ENCODE data around the gene FTCD. TPM values are rescaled to one million over a fixed set of nuclear protein-coding genes. Genes with fewer than 3 reads are reported as not detected.

Gene FTCD
- polyA plus RNA-seq, 3 donors, result not detected

GRCh38 chr21:46193829-46194373, 38.5 kb upstream of the FTCD start:
- Mint-ChIP-seq H3K27me3 (ENCODE audit: low read depth in 3 of 3) (peaks cover 0 to 2% (median 0%) of the 10 kb centered on the region in 3 donors), H3K9me3 (peaks cover 0 to 2% (median 0%) of the 10 kb centered on the region in 7 donors), H3K36me3 (peaks cover 45 to 52% of the 10 kb centered on the region in 2 donors), H3K4me3 (no peak overlapping the region), H3K4me1 (no peaks in the 10 kb centered on the region), H3K27ac (no peak overlapping the region)
- H3K4me3 ChIP-seq (replicated peaks in 1 of 3; ENCODE audit: low read depth in 2 of 3, low read length in 3 of 3), result no peak overlapping the region
- H4K20me1 ChIP-seq (ENCODE audit: insufficient read depth, low read length), result no peaks in the 10 kb centered on the region
- WGBS (ENCODE audit: insufficient coverage), result 95% methylated on average over 7 of the region's 10 CpGs
- no peak overlapping the region for H3K4me2 ChIP-seq (replicated peaks; ENCODE audit: extremely low read depth, low read length, poor library complexity, severe bottlenecking)
- no peaks in the 10 kb centered on the region for H3K4me1 ChIP-seq (ENCODE audit: control insufficient read depth in 1 of 2, insufficient read depth in 2 of 2, low read length in 2 of 2)
- no peak for DNase-seq
- TF ChIP-seq CTCF (IDR thresholded peaks at IDR 0.05), result no peak
- intact Hi-C loops (cut with micrococcal nuclease), result no loop called here
- no peaks in the 10 kb centered on the region for H3K79me2 ChIP-seq (ENCODE audit: insufficient read depth, low read length)
- no peaks in the 10 kb centered on the region for H3K27me3 ChIP-seq (ENCODE audit: control insufficient read depth in 2 of 2, insufficient read depth in 2 of 2, low read length in 2 of 2)
- no peak overlapping the region for H2AFZ ChIP-seq (ENCODE audit: insufficient read depth, low read depth, low read length, poor library complexity, severe bottlenecking)
- peaks cover 15 to 43% of the 10 kb centered on the region in 2 donors for H3K36me3 ChIP-seq (replicated peaks in 1 of 2; ENCODE audit: control insufficient read depth in 1 of 2, insufficient read depth in 2 of 2, low read length in 2 of 2)
- no peak overlapping the region for H3K27ac ChIP-seq (ENCODE audit: low read depth in 1 of 2, low read length in 2 of 2)
- no peak overlapping the region for H3K9ac ChIP-seq (ENCODE audit: insufficient read depth, low read length, poor library complexity, severe bottlenecking)
- no peaks in the 10 kb centered on the region for H3K9me3 ChIP-seq (replicated peaks in 1 of 2; ENCODE audit: control insufficient read depth in 1 of 2, insufficient read depth in 1 of 2, low read length in 2 of 2)

GRCh38 chr21:46191686-46192575, 36.6 kb upstream of the FTCD start:
- no peak for DNase-seq
- H3K27me3 Mint-ChIP-seq (ENCODE audit: low read depth in 3 of 3), result peaks cover 0 to 2% (median 2%) of the 10 kb centered on the region in 3 donors
- Histone ChIP-seq H3K36me3 (replicated peaks in 1 of 2; ENCODE audit: control insufficient read depth in 1 of 2, insufficient read depth in 2 of 2, low read length in 2 of 2) (peaks cover 14 to 43% of the 10 kb centered on the region in 2 donors), H3K4me1 (ENCODE audit: control insufficient read depth in 1 of 2, insufficient read depth in 2 of 2, low read length in 2 of 2) (no peaks in the 10 kb centered on the region), H3K27ac (ENCODE audit: low read depth in 1 of 2, low read length in 2 of 2) (no peak overlapping the region), H2AFZ (ENCODE audit: insufficient read depth, low read depth, low read length, poor library complexity, severe bottlenecking) (no peak overlapping the region), H3K79me2 (ENCODE audit: insufficient read depth, low read length) (no peaks in the 10 kb centered on the region), H3K9me3 (replicated peaks in 1 of 2; ENCODE audit: control insufficient read depth in 1 of 2, insufficient read depth in 1 of 2, low read length in 2 of 2) (no peaks in the 10 kb centered on the region), H3K27me3 (ENCODE audit: control insufficient read depth in 2 of 2, insufficient read depth in 2 of 2, low read length in 2 of 2) (no peaks in the 10 kb centered on the region), H3K9ac (ENCODE audit: insufficient read depth, low read length, poor library complexity, severe bottlenecking) (no peak overlapping the region), H3K4me2 (replicated peaks; ENCODE audit: extremely low read depth, low read length, poor library complexity, severe bottlenecking) (no peak overlapping the region), H3K4me3 (replicated peaks in 1 of 3; ENCODE audit: low read depth in 2 of 3, low read length in 3 of 3) (no peak overlapping the region), H4K20me1 (ENCODE audit: insufficient read depth, low read length) (no peaks in the 10 kb centered on the region)
- intact Hi-C loops (cut with micrococcal nuclease), result no loop called here
- H3K9me3 Mint-ChIP-seq, result peaks cover 0 to 2% (median 0%) of the 10 kb centered on the region in 7 donors
- no peak for TF ChIP-seq CTCF (IDR thresholded peaks at IDR 0.05)
- H3K27ac Mint-ChIP-seq, result no peak overlapping the region
- peaks cover 3% of the 10 kb centered on the region for H3K4me1 Mint-ChIP-seq
- H3K4me3 Mint-ChIP-seq, result no peak overlapping the region
- H3K36me3 Mint-ChIP-seq, result peaks cover 36 to 42% of the 10 kb centered on the region in 2 donors
- WGBS (ENCODE audit: insufficient coverage), result 97% methylated on average over 14 of the region's 20 CpGs

Data from CD14-positive monocyte (primary cell).